Memory B cell (primary cell): Measurements from ENCODE around the gene YPEL1.
A peak's percentile ranks its signal among the peaks of the same experiment; 100 is the strongest.

Source experiments
- ATAC-seq: fragments of 150-1000 bp; cut with Tn5 transposase; 2 replicates; pipeline ENCODE4 v1.10.0; 2021; ENCODE audit warnings: low read depth, mild to moderate bottlenecking, moderate library complexity
- DNase-seq, 2 donors: peaks; one replicate each; pipeline ENCODE4 v3.0.0; 2022; ENCODE audit warnings: low spot score in 2 of 2
- H3K27ac Mint-ChIP-seq: one replicate; pipeline ENCODE4 v1.8.0; 2022; ENCODE audit warnings: mild to moderate bottlenecking, moderate library complexity, mixed read lengths
- H3K27me3 Mint-ChIP-seq: one replicate; pipeline ENCODE4 v1.8.0; 2022; ENCODE audit warnings: mixed read lengths
- H3K36me3 Mint-ChIP-seq: one replicate; pipeline ENCODE4 v1.8.0; 2022; ENCODE audit warnings: mild to moderate bottlenecking, mixed read lengths
- H3K4me1 Mint-ChIP-seq: one replicate; pipeline ENCODE4 v1.8.0; 2022; ENCODE audit warnings: mixed read lengths
- H3K4me3 Mint-ChIP-seq: one replicate; pipeline ENCODE4 v1.8.0; 2022; ENCODE audit warnings: mild to moderate bottlenecking, moderate library complexity, mixed read lengths
- H3K9me3 Mint-ChIP-seq: one replicate; pipeline ENCODE4 v1.8.0; 2022; ENCODE audit warnings: mixed read lengths

Gene YPEL1

DNA sequence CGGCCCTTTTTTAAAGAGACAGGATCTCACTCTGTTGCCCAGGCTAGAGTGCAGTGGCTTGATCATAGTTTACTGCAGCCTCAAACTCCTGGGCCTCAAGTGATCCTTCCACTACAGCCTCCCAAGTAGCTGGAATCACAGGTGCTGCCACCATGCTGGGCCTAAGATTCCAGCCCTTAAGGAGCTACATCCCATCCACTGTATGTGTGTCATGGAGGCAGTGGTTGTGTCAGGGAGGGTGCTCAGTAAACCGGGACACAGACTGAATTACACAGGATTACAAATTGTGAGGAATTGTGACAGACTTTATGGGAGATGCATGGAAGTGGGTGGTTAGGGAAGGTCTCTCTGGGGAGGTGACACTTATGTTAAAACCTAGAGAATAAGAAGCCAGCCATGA is 71.9 kb downstream of the YPEL1 start:
- Mint-ChIP-seq H3K4me1 (peaks cover 6% of the 10 kb centered on the region), H3K4me3 (peak overlapping the region; percentile 65), H3K27me3 (no peaks in the 10 kb centered on the region), H3K36me3 (no peaks in the 10 kb centered on the region), H3K27ac (peak overlapping the region; percentile 45), H3K9me3 (no peaks in the 10 kb centered on the region)
- ATAC-seq (no peak), DNase-seq (no peak)

DNA sequence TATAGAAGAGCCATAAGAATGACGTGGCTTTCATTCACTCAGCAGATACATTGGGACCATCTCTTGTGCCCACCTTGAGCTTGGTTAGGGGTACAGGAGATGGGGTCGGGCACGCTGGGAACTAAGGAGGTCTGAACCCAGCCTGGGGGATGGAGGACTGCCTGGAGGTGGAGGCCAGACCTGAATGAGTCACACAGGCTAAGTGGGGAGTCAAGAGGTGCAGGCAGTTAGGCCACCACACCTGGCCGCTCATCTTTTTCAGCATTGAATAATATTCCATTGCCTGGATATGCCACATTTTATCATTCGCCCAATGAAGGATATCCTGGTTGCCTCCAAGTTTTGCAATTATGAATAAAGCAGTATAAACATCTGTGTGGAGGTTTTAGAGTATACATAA is 73.6 kb downstream of the YPEL1 start:
- H3K27me3 Mint-ChIP-seq = no peaks in the 10 kb centered on the region
- no peak overlapping the region for H3K27ac Mint-ChIP-seq
- no peak overlapping the region for H3K4me3 Mint-ChIP-seq
- H3K36me3 Mint-ChIP-seq = no peaks in the 10 kb centered on the region
- ATAC-seq (no peak), DNase-seq (no peak)
- H3K4me1 Mint-ChIP-seq = peaks cover 6% of the 10 kb centered on the region
- H3K9me3 Mint-ChIP-seq = no peaks in the 10 kb centered on the region

DNA sequence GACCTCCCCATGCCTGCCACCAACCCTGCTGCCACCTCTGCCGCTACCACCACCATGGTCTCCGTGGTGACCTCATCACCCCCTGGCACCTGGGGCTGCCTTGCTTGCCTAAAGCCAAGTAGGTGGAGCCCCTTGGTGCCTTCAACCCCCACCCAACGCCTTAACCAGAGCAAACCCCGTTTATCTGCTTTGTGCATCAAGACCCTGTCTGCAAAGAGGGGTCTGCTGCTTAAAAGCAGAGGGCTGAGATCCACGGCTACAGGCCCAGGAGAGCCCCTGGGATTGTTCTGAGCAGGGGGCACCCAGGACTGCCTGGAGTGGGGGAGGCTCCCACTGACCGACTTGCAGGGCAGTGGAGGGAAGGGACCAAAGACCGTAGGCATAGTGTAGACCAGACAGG is 74.7 kb downstream of the YPEL1 start:
- Mint-ChIP-seq H3K36me3 (no peaks in the 10 kb centered on the region), H3K27ac (no peak overlapping the region), H3K4me1 (peaks cover 13% of the 10 kb centered on the region), H3K9me3 (no peaks in the 10 kb centered on the region), H3K4me3 (no peak overlapping the region), H3K27me3 (no peaks in the 10 kb centered on the region)
- DNase-seq (no peak), ATAC-seq (no peak)

DNA sequence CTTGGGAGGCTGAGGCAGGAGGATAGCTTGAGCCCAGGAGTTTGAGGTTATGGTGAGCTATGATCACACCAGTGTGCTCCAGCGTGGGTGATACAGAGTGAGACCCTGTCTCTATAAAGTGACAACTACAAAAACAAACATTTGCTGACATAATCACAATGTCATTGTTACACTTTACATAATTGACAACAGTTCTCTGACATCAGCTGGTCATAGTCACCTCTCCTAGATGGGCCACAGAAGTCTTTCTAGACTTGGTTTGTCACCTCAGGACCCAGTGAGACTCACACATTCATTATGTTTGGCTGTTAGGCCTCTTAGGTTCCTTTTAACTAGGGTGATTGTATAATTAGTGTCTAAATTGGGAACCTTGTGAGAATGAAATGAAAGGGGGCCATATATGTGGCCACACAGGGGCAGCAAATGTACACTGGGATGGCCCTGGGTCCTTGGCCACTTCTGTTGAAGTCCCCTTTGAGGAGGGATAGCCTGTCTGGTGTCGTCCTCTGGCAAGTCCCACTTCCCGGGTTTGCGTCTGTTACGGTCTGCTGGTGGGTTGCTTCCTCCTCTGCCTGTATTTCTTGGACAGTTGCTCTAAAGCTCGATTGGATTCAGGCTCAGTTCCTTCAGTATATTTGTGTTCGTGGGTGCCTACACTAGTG is 75.6 kb downstream of the YPEL1 start:
- Mint-ChIP-seq H3K4me1 (peaks cover 11% of the 10 kb centered on the region), H3K4me3 (no peak overlapping the region), H3K27me3 (no peaks in the 10 kb centered on the region), H3K27ac (no peak overlapping the region), H3K9me3 (no peaks in the 10 kb centered on the region), H3K36me3 (no peaks in the 10 kb centered on the region)
- DNase-seq (no peak), ATAC-seq (no peak)

DNA sequence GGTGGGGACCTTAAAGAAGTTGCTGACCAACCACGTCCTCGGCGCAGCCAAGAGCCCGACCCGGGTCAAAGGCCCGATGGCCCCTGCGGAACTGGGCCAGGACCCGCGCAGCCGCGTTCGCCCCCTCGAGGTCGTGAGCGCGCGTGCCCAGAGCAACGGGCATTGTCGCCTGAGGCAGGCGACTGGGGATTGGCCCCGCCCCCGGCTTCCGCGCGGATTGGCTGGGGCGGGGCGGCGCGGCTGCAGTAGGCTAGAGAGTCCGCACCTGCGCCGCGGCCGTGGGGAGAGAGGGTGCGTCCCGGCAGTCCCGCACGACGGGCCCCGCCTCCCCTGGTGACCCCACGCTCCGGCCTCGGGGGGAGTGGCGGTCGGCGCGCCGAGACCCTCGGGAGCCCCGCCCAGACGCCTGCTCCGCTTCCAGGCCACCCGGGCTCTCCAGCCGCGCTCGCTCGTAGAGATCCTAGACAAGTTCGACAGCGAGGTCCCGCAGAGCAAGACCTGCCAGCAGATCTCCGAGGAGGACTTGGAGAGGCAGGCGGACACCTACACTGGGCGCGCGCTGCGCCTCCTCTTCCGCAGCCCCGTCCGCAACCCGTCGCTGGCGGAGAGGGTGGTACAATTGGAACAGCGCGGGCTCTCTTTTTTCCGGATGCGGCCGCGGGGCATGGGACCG is 78.1 kb downstream of the YPEL1 start:
- ATAC-seq (peak; percentile 95), DNase-seq (peak; percentile 64 to 73)
- H3K36me3 Mint-ChIP-seq = no peaks in the 10 kb centered on the region
- no peaks in the 10 kb centered on the region for H3K27me3 Mint-ChIP-seq
- H3K4me3 Mint-ChIP-seq = peak overlapping the region; percentile 84
- H3K4me1 Mint-ChIP-seq = peaks cover 10% of the 10 kb centered on the region
- H3K9me3 Mint-ChIP-seq = no peaks in the 10 kb centered on the region
- no peak overlapping the region for H3K27ac Mint-ChIP-seq

DNA sequence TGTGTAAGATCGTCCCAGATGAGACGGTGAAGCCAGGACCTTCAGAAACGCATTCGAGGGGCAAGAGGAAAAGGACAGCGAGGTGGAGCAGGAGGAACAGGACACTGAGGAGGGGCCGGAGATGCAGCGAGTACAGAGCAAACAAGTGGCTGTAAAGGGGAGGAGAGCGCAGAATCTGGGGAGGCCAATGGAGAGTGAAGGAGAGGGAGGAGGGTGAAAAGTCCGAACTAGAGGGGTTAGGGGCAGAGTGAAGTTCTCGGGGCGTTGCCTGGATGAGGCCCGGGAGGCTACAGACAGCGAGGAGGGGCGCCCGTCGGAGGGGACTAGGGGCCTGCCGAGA is 78.6 kb downstream of the YPEL1 start:
- H3K9me3 Mint-ChIP-seq = no peaks in the 10 kb centered on the region
- ATAC-seq (no peak), DNase-seq (no peak)
- H3K27me3 Mint-ChIP-seq = no peaks in the 10 kb centered on the region
- H3K27ac Mint-ChIP-seq = peak overlapping the region; percentile 42
- peaks cover 10% of the 10 kb centered on the region for H3K4me1 Mint-ChIP-seq
- no peaks in the 10 kb centered on the region for H3K36me3 Mint-ChIP-seq
- H3K4me3 Mint-ChIP-seq = peak overlapping the region; percentile 84

DNA sequence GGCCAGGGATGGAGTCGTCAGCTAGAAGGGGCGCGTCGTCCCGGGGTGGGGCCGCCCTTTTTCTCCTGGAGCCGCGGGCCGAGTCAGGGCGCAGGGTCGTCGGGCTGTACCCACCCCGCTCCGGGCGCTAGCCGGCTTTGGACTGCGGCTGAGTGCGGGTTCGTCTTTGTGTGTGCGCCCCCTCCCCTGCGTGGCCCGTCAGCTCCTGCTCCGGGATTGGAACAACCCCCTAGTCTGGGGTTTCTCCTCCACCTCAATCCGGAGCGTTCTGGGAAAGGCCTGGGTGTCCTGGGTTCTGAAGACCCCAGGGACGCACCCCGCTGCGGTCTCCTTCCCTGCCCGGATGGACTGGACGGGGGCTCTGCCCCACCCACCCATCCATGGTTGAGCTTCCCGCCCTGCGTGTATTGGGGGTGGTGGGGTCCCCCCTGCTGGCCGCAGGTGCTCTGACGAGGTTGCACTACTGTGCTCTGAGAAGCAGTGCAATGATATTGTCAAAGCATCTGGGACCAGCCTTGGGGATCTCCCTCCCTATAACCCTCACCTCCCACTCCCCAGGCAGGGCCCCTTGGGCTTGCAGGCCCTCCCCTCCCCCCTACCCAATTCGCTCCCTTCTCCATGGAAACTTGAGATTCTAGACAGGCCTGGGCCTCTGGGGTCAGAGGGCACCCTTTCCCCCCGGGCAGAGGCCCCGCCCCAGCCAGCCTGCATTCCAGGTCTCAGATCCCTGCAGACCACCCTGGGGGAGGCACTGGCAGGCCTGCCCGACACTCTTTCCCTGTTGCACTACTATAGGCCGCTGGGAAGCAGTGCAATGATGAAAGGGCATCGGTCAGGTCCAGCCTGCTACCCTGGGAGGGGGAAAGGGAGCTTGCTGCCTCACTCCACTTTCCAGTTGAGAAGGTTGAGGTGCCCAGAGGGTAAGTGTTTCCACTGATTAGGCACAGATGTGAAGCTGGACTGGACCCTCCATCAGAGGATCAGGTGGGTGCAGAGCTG is 82.7 kb downstream of the YPEL1 start:
- no peak for ATAC-seq

DNA sequence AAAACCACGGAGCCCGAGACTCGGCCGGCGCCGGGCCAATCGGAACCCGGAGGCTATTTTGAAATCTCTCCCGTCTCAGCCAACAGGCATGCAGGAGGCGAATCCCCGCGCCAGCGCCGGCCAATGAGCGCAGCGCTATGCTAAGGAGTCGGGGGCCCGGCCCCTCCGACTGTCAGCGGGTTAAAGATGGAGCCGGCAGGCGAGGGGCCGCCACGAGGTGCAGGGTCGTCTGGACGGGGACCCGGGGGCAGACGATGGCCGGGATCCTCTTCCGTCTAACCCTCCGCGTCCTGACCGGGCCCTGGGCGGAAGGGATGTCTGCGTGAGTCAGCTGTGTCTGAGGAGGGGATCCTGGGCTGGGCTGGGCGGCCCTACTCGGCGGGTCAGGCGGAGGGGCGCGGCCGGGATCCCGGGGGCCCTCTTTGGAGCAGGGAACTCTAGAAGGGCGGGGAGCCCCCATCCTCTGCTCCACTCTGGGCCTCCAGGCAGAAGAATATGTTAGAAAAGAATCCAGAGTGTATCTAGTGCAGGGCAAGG is 83.5 kb downstream of the YPEL1 start:
- H3K4me1 Mint-ChIP-seq = peaks cover 15% of the 10 kb centered on the region
- DNase-seq (peak; percentile 69 to 72), ATAC-seq (peak; percentile 97)
- no peaks in the 10 kb centered on the region for H3K9me3 Mint-ChIP-seq
- no peaks in the 10 kb centered on the region for H3K36me3 Mint-ChIP-seq
- peak overlapping the region; percentile 62 for H3K27ac Mint-ChIP-seq
- no peaks in the 10 kb centered on the region for H3K27me3 Mint-ChIP-seq
- peak overlapping the region; percentile 90 for H3K4me3 Mint-ChIP-seq

More for the DNA sequence above, 82.7 kb downstream of the YPEL1 start:
- H3K36me3 Mint-ChIP-seq = no peaks in the 10 kb centered on the region
- no peaks in the 10 kb centered on the region for H3K27me3 Mint-ChIP-seq
- H3K9me3 Mint-ChIP-seq = no peaks in the 10 kb centered on the region
- no peak overlapping the region for H3K27ac Mint-ChIP-seq
- peaks cover 18% of the 10 kb centered on the region for H3K4me1 Mint-ChIP-seq
- peak overlapping the region; percentile 90 for H3K4me3 Mint-ChIP-seq
- DNase-seq = no peak

DNA sequence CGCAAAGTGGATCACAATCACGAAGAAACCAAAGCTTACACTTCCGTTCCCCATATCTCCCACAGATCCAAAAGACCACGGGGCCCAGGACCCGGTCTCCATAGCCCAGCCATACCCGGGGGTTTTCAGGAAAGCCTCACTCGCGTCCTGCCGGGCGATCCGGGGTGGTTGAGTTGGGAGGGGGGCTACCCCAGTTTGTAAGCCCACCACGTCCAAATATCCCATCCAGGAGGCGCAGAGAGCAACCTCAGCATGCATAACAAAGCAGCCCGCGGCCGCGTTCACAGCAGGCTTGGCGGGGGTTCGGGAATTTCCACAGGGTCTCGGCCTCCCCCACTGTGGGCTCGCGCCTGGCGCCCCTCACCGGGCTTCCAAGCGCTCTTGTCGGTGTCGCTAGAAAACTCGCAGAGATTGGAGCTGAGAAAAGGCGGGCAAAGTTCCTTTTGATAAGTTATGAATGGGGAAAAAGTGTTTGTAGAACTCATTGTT is 84.0 kb downstream of the YPEL1 start:
- Mint-ChIP-seq H3K4me3 (peak overlapping the region; percentile 90), H3K27me3 (no peaks in the 10 kb centered on the region), H3K36me3 (peaks cover 2% of the 10 kb centered on the region), H3K9me3 (no peaks in the 10 kb centered on the region), H3K4me1 (peaks cover 14% of the 10 kb centered on the region), H3K27ac (peak overlapping the region; percentile 62)
- peak; percentile 25 for ATAC-seq
- DNase-seq = no peak

DNA sequence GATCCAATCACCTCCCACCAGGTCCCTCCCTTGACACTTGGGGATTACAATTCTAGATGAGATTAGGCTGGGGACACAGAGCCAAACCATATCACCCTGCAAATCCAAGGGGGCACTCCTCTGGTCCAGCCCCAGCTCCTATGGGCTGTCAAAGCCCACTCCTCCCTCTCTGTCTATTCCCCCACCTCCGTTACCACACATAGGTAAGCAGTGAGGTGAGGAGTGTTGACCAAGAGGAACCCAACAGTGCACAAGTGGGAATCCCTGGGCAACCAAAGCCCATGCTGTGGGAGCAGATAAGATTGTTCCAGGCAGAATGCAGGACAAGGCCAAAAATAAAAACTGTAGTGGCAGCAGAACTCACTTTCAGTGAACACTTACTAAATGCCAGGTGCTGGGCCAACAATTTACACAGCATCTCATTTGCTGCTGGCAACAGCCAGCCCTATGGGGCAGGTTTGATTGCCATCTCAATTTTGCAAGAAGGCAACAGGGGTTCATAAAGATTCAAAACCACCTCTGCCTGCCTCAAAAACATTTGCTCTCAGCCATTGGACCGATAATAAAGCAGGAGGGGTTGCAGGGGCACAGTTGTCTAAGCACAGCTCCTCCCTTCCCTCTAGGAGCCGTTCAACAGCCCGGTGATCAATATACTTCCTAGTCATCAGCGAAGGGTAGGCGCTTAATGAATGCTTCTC is 84.6 kb downstream of the YPEL1 start:
- Mint-ChIP-seq H3K4me3 (peak overlapping the region; percentile 90), H3K9me3 (no peaks in the 10 kb centered on the region), H3K4me1 (peaks cover 14% of the 10 kb centered on the region), H3K36me3 (peaks cover 2% of the 10 kb centered on the region), H3K27ac (no peak overlapping the region), H3K27me3 (no peaks in the 10 kb centered on the region)
- DNase-seq (no peak), ATAC-seq (no peak)

DNA sequence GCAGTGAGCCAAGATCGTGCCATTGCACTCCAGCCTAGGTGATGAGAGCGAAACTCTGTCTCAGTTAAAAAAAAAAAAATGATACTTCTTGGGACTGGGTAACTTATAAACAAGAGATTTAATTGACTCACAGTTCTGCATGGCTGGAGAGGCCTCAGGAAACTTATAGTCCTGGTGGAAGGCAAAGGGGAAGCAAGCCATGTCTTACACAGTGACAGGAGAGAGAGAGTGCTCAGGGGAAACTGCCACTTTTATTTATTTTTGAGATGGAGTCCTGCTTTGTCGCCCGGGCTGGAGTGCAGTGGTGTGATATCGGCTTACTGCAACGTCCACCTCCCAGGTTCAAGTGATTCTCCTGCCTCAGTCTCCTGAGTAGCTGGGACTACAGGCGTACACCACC is 85.3 kb downstream of the YPEL1 start:
- Mint-ChIP-seq H3K27ac (no peak overlapping the region), H3K4me1 (peaks cover 14% of the 10 kb centered on the region), H3K9me3 (no peaks in the 10 kb centered on the region), H3K36me3 (peaks cover 2% of the 10 kb centered on the region), H3K4me3 (no peak overlapping the region), H3K27me3 (no peaks in the 10 kb centered on the region)
- DNase-seq = no peak
- ATAC-seq = no peak
